Retinal pigment epithelial cell (primary cell): ENCODE results near the gene STC2.

Experiments used
- DNase-seq: peaks from one replicate; pipeline ENCODE4 v3.0.0-alpha.2; 2010; ENCODE audit warnings: low read depth
- H3K4me3 ChIP-seq: 2 replicates; pipeline ENCODE4 v1.5.1; 2011; ENCODE audit warnings: mild to moderate bottlenecking, low read length, control low read depth, moderate library complexity
- TF ChIP-seq, protein P1 (sequence below): conservative IDR thresholded peaks from 2 replicates; pipeline ENCODE4 v1.5.1; 2011; ENCODE audit warnings: low read depth, low read length, control low read depth, inconsistent platforms

Gene STC2

DNA sequence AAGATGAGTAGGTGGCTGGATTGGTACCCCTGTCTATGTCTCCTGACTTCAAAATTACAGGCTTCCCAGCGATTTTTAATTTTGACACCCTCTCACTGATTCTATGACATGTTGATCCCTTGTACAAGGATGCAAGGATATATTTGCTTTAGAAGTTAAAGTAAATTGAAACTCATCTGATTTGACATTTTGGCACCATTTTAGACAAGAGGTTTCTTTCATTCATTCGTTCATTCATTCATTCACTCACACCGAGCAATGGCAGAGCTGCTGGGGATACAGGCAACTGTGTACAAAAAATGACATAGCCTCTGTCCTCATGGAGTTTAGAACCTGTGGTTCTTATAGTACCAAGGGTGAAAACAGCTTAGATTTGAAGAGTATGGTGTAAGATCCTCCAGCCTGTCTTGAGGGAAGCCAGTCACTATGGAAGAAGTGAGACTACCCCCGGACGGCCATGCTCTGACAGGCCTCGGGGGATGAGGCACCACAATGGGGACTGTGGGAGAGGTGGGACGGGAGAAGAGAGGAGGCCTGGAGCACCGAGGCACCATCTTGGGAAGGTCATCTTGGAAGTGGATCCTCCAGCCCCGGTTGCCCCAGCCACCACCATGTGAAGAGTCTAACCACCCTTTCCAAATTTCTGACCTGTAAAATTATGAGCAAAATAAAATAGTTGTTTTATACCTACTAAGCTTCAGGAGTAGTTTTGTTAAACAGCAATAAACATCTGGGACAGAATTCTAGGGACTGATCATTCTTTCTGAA, 16.2 kb downstream of the STC2 start:
- TF ChIP-seq, protein P1, sequence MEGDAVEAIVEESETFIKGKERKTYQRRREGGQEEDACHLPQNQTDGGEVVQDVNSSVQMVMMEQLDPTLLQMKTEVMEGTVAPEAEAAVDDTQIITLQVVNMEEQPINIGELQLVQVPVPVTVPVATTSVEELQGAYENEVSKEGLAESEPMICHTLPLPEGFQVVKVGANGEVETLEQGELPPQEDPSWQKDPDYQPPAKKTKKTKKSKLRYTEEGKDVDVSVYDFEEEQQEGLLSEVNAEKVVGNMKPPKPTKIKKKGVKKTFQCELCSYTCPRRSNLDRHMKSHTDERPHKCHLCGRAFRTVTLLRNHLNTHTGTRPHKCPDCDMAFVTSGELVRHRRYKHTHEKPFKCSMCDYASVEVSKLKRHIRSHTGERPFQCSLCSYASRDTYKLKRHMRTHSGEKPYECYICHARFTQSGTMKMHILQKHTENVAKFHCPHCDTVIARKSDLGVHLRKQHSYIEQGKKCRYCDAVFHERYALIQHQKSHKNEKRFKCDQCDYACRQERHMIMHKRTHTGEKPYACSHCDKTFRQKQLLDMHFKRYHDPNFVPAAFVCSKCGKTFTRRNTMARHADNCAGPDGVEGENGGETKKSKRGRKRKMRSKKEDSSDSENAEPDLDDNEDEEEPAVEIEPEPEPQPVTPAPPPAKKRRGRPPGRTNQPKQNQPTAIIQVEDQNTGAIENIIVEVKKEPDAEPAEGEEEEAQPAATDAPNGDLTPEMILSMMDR, result no peak
- DNase-seq, result no peak
- no peak overlapping the region for H3K4me3 ChIP-seq

DNA sequence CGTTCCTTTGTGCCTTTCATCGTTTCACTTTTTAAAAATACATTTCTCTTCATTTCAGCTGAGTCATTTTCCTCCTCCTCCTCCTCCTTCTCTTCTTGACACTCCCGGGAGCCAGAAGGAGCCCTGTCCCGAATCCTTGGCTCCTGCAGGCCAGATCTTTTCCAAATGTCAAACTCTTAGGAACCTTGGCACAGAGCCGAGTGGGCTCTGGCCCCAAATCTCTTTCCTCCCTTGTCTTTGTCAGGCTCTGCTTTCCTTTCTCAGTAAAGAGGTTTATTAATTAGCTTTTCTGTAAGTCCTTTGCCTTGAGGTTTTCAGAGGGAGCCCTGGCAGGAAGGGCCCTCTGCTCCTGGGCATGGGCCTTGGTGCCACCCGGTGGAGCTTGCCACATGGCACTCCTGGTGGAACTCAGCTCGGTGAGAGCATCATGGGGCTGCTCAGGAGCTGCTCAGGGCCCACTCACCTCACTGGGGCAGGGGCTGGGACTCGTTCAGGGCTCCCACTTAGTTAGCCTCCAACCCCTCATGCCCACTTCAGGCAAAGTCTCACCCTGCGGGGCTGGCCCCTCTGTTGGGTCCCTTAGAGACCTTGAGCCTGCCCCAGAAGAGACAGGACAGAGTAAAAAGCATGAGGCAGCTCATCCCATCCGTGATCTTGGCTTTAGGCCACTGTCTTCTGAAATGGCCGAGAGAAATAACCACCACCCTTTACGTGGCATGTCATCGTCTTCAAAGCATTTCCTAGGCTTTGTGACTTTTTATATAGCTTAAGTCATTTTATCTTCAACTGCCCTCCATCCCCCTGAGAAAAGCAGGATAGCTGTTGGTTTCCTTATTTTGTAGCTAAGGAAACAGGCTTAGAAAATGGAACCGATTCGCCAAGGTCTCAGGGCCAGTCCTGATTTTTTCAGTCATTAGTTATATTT, 17.1 kb downstream of the STC2 start:
- TF ChIP-seq, protein P1, result no peak
- no peak for DNase-seq
- no peak overlapping the region for H3K4me3 ChIP-seq

DNA sequence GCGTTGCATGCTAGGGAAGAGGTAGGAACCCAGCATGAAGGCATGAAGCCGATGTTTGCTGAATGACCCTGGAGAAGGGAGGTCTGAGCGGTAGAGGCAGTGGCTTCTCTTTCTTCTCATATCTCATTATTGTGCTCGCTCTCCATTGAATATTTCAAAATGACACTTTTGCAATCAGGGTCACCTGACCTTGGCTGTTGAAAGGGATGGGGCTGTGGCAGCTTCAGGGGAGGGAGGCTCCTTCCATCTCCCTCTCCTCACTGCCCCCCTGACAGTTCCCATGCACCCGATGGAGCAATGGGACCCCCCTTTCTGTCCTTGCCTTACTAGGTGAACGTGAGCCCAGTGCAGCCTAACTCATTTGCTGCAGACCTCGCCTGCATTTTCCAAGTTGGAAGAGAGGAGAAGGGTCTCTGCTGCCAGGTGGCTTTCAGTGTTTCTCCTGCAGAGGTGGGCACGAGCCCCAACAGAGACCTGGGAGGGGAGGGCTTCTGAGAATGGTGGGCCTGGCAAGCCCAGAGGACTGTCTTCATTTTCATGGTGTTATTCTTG, 17.9 kb downstream of the STC2 start:
- TF ChIP-seq, protein P1, result no peak
- no peak overlapping the region for H3K4me3 ChIP-seq
- DNase-seq, result no peak

DNA sequence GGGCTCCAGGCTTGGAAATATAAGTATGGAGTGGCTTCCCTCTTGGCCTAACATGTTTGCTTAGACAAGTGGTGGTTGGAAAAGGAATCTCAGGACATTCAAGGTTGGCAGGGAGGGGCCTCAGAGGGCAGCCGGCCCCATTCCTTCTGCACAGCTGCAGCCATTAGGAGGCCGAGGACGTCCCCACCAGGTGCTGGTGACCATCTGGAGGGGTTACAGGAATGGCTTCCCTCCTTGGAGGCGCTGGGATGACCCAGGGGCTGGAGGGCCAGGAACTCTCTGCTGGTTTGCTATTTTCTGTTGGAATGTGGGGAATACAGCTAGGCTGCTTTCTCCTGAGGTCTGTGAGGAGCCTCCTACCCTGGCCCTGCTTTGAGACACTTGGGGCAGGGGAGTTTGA, 18.5 kb downstream of the STC2 start:
- TF ChIP-seq, protein P1, result no peak
- no peak for DNase-seq
- H3K4me3 ChIP-seq, result no peak overlapping the region

DNA sequence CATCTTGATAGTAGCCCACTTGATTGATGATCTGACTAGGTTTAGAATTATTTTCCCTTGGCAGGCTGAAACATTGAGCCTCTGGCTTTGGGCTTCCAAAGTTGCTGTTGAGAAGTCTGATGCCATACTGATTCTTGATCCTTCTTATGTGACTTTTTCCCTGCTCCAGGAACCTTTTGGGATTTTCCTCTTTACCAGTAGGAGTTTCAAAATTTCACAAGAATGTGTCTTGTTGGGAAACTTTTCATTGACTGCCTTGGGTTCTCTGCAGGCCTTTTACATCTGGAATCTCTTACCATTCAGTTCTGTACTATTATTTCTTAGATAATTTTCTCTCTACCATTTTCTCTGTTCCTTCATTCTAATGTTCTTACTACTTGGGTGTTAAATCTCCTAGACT, 20.0 kb downstream of the STC2 start:
- no peak for DNase-seq
- no peak overlapping the region for H3K4me3 ChIP-seq
- TF ChIP-seq, protein P1, result no peak

DNA sequence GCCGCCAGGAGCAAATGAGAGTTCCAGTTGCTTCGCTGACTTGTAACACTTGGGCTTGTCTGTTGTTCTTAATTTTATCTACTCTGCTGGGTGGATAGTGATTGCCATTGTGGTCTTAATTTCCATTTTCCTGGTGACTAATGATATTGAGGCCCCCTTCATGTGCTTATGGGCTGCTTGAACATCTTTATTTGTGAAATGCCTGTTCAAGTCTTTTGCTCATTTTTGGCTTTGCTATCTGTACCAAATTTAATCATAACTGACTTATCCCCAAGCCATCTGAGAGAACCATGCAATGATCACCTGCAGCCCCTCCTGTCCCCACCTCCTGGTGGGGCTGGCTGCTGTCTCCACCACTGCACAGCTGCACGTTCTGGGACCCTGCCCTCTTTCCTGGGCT, 20.5 kb downstream of the STC2 start:
- TF ChIP-seq, protein P1, result no peak
- H3K4me3 ChIP-seq, result no peak overlapping the region
- no peak for DNase-seq

DNA sequence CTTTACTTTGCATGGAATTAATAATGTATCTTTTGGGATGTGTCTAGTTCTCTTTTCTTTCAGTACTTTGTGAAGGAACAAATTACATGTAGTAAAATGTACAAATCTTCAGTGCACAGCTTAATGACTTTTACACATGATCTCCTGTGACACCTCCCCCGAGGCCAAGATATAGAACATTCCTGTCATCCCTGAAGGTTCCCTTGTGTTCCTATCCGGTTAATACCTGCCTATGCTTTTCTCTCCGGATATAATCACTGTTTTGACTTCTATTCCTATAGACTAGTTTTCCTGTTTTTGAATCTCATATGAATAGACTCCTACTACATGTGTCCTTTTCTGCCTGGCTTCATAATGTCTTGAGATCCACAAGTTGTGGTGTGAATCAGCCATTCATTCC, 21.5 kb downstream of the STC2 start:
- DNase-seq, result no peak
- H3K4me3 ChIP-seq, result no peak overlapping the region
- TF ChIP-seq, protein P1, result no peak
